Right hindlimb (tissue), 1 donor: Measurements from ENCODE around the gene CCDC192.
A peak's percentile ranks its signal among the peaks of the same experiment; 100 is the strongest.

ENCODE experiments used
- DNase-seq: peaks from one replicate; pipeline ENCODE4 v3.0.0-alpha.2; 2018

CCDC192 gene

DNA sequence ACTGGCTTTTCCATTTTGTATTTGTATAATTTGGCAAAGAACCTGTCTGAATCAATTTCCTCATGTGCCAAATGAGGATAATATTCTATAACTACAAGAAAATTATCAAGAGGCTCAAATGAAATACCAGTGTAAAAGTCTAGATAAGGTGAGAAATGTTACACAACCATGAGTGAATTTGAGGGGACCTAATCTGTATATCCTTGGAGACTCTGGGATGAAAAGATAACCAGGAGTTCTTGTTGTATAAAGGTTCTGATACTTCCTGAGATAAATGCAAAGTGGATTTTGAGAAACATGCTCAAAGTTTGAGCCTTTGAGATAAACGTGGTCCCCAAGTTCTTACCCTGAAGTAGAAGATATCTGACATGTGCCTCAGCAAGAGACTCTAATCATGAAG, 260.0 kb downstream of the CCDC192 start:
- no peak for DNase-seq

- no peak for DNase-seq
Observed at GRCh38 chr5:127963931-127964330, 260.7 kb downstream of the CCDC192 start.

- DNase-seq: no peak
Observed at GRCh38 chr5:127967323-127967982, 264.3 kb downstream of the CCDC192 start.

- DNase-seq: no peak
Observed at GRCh38 chr5:127967983-127968592, 264.9 kb downstream of the CCDC192 start.

DNA sequence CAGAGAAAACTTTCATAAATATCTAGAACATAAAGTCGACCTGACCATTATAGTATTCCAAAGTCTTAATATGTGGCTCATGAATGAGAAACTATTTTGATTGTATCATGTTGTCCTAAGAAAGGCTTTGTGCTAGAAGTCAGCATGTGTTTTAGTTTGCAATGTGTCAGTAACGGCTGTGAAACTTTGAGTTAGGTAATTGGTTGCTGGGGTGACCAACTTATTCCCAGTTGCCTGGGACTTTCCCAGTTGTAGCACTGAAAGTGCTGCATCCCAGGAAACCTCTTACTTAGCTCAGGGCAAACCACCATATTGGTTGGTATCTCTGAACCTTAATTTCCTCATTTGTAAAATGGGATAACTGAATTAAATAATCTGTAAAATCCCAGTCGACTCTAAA, 265.8 kb downstream of the CCDC192 start:
- no peak for DNase-seq

DNA sequence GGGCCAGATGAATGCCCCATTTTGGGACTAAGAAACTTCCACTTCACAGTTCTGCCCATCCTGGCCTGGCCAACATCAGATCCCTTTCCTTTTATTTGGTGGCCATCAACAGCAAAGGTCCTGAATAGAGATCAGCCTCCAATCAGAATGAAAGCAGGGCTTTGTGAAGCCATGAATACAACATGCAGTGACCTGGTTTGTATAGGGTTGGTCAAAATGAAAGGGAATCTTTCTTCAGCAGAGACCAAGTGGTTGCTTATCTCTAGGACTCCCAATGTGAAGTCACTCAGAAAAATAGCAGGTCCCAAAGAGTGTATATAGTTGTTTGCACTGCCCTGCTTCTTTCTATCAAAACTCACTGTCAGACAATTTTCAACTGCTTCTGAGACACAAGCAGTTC, 266.5 kb downstream of the CCDC192 start:
- no peak for DNase-seq

DNA sequence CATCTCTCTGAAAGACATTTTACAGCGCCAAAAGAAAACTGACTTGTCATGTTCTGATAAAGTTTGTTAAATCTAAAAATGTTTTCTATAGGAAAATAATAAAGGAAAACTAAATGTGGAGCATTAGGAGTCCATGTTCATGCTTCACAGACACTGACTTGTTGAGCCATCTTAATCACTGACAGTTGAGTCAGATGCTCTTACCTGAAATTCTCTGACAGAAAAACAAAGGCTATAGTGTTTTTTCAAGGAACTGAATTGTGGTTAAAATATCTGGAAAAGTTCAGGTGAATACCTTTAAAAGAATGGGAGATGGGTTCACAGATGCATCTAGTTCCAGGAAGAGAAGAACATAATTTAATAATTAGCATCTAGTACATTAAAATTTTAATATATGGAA, 266.9 kb downstream of the CCDC192 start:
- DNase-seq: no peak

- no peak for DNase-seq
Observed at GRCh38 chr5:127970854-127971425, 267.7 kb downstream of the CCDC192 start.

DNA sequence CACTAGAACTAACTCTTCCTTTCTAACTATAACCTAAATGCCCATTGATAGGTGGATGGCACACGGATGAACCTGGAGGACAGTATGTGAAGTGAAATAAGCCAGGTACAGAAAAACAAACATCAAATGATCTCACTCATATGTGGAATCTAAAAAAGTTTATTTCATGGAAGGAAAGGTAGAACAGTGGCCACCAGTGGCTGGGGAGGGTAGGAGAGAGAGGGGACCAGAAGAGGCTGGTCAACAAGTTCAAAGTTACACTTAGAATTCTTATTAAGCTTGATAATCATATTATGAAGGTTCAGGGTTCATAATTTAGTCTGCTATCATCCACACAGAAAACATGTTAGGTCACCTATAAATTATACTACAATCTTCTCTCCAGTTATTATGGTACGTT, 272.8 kb downstream of the CCDC192 start:
- DNase-seq: no peak

DNA sequence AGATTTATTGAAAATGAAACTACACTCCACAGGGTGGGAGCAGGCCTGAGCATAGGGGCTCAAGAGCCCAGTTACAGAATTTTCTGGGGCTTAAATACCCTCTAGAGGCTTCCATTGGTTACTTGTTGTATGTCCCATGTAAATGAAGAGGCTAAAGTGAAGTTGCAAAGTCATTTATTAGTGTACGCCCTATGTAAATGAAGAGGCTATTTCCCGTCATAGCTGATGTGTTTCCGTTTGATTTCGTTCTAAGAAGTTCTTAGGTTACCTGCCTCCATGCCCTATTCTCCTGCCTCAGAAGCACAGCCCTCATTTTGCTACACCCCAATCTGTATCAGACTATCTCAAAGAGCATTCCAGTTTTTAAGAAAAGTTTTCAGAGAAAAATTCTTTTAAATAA, 273.3 kb downstream of the CCDC192 start:
- DNase-seq: no peak

GRCh38 chr5:127976991-127977717, 274.0 kb downstream of the CCDC192 start:
- DNase-seq: no peak

DNA sequence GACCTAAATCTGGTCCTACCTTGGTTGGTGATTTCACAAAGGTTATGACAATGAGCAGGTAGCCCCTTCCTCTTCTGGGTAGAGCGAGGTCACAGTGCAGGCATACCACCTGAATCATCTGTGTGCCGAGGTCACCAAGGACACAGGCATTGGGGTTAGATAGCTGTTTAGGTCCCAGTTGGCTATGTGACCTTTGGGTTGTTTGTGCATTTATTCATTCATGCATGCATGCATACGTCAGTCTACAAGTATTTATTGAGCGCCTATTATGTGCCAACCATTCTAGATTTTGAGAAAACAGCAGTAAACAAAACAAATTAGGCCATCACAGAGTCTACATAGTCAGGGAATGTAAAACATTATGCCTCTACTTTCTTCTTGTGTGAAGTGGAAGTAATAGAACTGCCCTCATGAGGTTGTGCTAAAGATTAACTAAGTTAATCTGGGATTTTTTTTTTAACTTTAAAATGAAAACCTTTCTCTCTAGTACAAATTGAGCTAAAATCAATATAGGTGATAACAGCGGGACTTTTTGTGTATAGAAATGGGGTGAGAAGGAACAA, 275.6 kb downstream of the CCDC192 start:
- DNase-seq: no peak

DNA sequence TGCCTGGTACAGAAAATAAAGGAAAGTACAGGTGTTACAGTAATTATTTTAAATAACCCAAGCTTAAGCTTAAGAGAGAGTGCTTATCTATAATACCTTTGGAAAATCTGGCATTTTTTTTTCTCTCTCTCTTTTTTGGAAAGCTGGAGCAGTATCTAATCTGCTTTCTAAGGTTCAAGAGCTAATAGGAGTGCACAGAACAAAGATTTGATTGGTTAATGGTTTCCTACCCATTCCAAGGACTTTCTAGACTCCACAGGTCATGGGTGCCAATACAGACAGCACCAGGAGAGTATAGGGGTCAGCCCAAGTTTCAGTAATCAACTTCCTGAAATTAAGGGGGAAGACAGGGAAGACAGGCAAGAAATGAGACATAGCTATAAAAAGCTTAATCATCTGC, 276.3 kb downstream of the CCDC192 start:
- no peak for DNase-seq

- no peak for DNase-seq
Observed at GRCh38 chr5:127980843-127981242, 277.7 kb downstream of the CCDC192 start.

DNA sequence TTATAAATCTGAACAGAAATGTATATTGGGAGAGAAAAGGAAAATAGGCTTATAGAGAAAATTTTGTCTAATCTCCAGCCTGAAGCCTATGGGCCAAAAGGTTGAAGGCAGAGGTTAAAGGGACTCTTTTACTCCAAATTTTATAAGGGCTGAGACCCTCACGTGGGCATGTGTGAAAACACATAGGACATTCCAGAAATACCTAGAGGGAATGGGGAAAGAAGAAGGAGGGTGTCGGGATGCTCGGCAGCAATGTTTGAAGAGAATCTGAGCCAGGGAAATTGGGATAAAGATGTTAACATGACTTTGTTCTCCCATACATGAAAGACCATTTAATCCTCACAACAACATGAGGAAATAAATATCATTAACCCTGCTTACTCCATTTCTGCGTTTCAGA, 278.3 kb downstream of the CCDC192 start:
- no peak for DNase-seq

GRCh38 chr5:127985811-127986325, 282.7 kb downstream of the CCDC192 start:
- DNase-seq: no peak

GRCh38 chr5:127987354-127988145, 284.4 kb downstream of the CCDC192 start:
- DNase-seq: no peak

DNA sequence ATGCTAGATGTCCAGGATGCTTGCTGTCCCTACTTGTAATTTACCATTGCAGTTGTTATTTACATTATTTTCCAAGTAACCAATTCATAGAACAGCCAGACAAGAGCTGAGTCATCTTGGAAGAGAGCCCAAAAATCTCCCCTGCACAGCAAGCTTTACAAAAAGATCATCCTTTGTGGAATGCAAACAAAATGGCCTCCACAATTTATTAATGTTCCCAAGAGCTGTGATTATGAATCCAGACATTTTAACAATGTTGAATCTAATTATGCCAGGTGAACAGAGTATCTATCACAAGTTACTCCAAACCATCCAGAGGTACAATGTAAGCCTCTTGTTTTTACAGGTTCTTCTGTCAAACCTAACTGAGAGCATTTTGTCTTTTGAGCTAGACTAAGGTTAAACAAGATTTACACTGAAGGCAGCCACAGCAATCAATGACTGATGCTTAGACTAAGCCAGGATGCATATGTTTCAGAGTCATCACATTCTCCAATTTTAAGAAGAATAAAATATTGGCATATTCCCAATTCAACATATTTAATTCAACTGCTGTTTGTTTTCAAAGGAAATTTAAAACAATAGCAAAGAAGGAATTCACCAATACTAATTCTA, 285.1 kb downstream of the CCDC192 start:
- peak; percentile 59 for DNase-seq
